NCI-H2227 (cell line): ENCODE results near the gene SEZ6.

Experiments
- DNase-seq: peaks from one replicate; lab custom pipeline; 2025; ENCODE audit not compliant: unreplicated experiment; lab: John Stamatoyannopoulos, UW

Gene SEZ6

GRCh38 chr17:28957277-28957991 lies 48.4 kb downstream of the SEZ6 start:
- DNase-seq, result no peak

- no peak for DNase-seq
Observed at GRCh38 chr17:28956861-28957260, 49.0 kb downstream of the SEZ6 start.

- no peak for DNase-seq
Observed at GRCh38 chr17:28956112-28956511, 49.7 kb downstream of the SEZ6 start.

GRCh38 chr17:28955408-28955807 lies 50.4 kb downstream of the SEZ6 start:
- no peak for DNase-seq

GRCh38 chr17:28954886-28955285 lies 50.9 kb downstream of the SEZ6 start:
- DNase-seq, result no peak

GRCh38 chr17:28953444-28954118 lies 52.3 kb downstream of the SEZ6 start:
- DNase-seq, result peak; percentile 64

GRCh38 chr17:28951991-28952975 lies 53.5 kb downstream of the SEZ6 start:
- DNase-seq, result peak; percentile 98

GRCh38 chr17:28951428-28951990 lies 54.3 kb downstream of the SEZ6 start, which contains the start of gene PHF12:
Gene PHF12 (minus strand): TSS chr17:28951518. CDS start chr17:28950960, 558 bp downstream.
- peak; percentile 99 for DNase-seq

GRCh38 chr17:28950752-28951427 lies 54.9 kb downstream of the SEZ6 start:
- DNase-seq, result no peak

GRCh38 chr17:28950017-28950751 lies 55.6 kb downstream of the SEZ6 start:
- DNase-seq, result peak; percentile 50

- peak; percentile 53 for DNase-seq
Observed at GRCh38 chr17:28949185-28950016, 56.4 kb downstream of the SEZ6 start.

- DNase-seq, result no peak
Observed at GRCh38 chr17:28948873-28949184, 57.0 kb downstream of the SEZ6 start.

- no peak for DNase-seq
Observed at GRCh38 chr17:28948342-28948741, 57.5 kb downstream of the SEZ6 start.

- no peak for DNase-seq
Observed at GRCh38 chr17:28947639-28948038, 58.2 kb downstream of the SEZ6 start.

GRCh38 chr17:28946239-28946638 lies 59.6 kb downstream of the SEZ6 start:
- DNase-seq, result no peak

- no peak for DNase-seq
Observed at GRCh38 chr17:28944862-28945741, 60.7 kb downstream of the SEZ6 start.

GRCh38 chr17:28944343-28944742 lies 61.5 kb downstream of the SEZ6 start:
- DNase-seq, result no peak

GRCh38 chr17:28942925-28943324 lies 62.9 kb downstream of the SEZ6 start:
- no peak for DNase-seq
